ENCODE results near the gene BNIPL. TPM values are rescaled to one million over a fixed set of nuclear protein-coding genes. Genes with fewer than 3 reads are reported as not detected.
A peak's percentile ranks its signal among the peaks of the same experiment; 100 is the strongest.

The BNIPL gene
- total RNA-seq, 1 donor from 2014 or later = 8.2 TPM

DNA sequence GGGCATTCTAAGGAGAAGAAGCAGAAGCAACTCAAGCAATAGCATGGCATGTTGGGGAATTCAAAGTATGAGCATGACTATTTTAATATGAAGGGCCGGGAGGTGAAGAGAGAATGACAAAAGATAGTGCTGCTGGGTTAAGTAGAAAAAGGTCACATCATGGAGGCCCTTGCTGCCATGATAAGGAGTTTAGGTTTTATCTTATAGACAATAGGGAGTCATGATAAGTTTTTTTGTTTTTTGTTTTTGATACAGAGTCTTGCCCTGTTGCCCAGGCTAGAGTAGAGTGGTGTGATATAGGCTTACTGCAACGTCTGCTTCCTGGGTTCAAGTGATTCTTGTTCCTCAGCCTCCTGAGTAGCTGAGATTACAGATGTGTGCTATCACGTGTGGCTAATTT lies 3.1 kb downstream of the BNIPL start:
- DNase-seq = no peak
- Histone ChIP-seq H3K9me3 (no peaks in the 10 kb centered on the region), H3K36me3 (peaks cover 6% of the 10 kb centered on the region), H3K4me3 (no peak overlapping the region), H3K27me3 (ENCODE audit: low read depth) (no peaks in the 10 kb centered on the region), H3K4me1 (no peaks in the 10 kb centered on the region), H3K27ac (no peak overlapping the region)
- intact Hi-C loops (cut with DNase I) = no loop called here
- ATAC-seq = no peak
- TF ChIP-seq, protein P1, sequence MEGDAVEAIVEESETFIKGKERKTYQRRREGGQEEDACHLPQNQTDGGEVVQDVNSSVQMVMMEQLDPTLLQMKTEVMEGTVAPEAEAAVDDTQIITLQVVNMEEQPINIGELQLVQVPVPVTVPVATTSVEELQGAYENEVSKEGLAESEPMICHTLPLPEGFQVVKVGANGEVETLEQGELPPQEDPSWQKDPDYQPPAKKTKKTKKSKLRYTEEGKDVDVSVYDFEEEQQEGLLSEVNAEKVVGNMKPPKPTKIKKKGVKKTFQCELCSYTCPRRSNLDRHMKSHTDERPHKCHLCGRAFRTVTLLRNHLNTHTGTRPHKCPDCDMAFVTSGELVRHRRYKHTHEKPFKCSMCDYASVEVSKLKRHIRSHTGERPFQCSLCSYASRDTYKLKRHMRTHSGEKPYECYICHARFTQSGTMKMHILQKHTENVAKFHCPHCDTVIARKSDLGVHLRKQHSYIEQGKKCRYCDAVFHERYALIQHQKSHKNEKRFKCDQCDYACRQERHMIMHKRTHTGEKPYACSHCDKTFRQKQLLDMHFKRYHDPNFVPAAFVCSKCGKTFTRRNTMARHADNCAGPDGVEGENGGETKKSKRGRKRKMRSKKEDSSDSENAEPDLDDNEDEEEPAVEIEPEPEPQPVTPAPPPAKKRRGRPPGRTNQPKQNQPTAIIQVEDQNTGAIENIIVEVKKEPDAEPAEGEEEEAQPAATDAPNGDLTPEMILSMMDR (IDR thresholded peaks at IDR 0.05) = no peak

DNA sequence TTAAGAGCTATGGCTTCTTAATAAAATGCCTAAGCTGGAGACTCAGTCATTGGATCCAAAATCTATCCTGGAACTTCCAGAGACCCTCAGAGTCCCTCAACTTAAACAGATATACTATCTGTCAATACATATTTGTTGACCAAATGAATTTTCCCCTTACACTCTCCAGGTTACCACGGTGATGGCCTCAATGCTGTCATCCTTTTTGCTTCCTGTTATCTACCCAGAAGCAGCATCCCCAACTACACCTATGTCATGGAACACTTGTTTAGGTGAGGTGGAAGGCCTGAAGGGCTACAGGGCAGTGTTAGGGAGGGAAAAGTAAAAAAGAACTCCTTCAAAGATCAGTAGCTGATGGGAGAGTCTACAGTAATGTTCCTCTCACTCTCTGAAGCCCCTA lies 6.8 kb downstream of the BNIPL start:
- H3K9me3 ChIP-seq = no peaks in the 10 kb centered on the region
- no peaks in the 10 kb centered on the region for H3K36me3 ChIP-seq
- no peak for ATAC-seq
- DNase-seq = no peak
- TF ChIP-seq, protein P1 (IDR thresholded peaks at IDR 0.05) = no peak
- H3K4me1 ChIP-seq = peaks cover 8% of the 10 kb centered on the region
- intact Hi-C loops (cut with DNase I) = no loop called here
- no peaks in the 10 kb centered on the region for H3K27me3 ChIP-seq (ENCODE audit: low read depth)
- no peak overlapping the region for H3K4me3 ChIP-seq
- no peak overlapping the region for H3K27ac ChIP-seq

DNA sequence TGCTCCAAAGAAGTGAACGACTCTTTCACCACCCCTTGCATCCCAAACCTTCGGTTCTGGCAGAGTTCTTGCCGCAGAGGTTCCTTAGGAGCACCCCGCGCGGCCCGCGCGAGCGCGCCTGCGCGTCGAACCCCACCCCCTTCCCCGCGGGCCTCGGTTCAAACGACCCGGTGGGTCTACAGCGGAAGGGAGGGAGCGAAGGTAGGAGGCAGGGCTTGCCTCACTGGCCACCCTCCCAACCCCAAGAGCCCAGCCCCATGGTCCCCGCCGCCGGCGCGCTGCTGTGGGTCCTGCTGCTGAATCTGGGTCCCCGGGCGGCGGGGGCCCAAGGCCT lies 11.2 kb downstream of the BNIPL start, which contains the start of gene C1orf56:
TSS of gene C1orf56 (plus strand) at position 161 of the 334 bp plus-strand sequence. CDS start at position 258, 97 bp downstream.
- peak; percentile 90 for ATAC-seq
- TF ChIP-seq, protein P1 (IDR thresholded peaks at IDR 0.05) = no peak
- Histone ChIP-seq H3K9me3 (no peaks in the 10 kb centered on the region), H3K36me3 (peaks cover 17% of the 10 kb centered on the region), H3K27me3 (ENCODE audit: low read depth) (no peaks in the 10 kb centered on the region), H3K27ac (peak within 1 kb of the TSS; percentile 76), H3K4me3 (peak within 1 kb of the TSS; percentile 83), H3K4me1 (peaks cover 21% of the 10 kb centered on the region)
- DNase-seq = peak; percentile 71
- intact Hi-C loops (cut with DNase I) = no loop called here

DNA sequence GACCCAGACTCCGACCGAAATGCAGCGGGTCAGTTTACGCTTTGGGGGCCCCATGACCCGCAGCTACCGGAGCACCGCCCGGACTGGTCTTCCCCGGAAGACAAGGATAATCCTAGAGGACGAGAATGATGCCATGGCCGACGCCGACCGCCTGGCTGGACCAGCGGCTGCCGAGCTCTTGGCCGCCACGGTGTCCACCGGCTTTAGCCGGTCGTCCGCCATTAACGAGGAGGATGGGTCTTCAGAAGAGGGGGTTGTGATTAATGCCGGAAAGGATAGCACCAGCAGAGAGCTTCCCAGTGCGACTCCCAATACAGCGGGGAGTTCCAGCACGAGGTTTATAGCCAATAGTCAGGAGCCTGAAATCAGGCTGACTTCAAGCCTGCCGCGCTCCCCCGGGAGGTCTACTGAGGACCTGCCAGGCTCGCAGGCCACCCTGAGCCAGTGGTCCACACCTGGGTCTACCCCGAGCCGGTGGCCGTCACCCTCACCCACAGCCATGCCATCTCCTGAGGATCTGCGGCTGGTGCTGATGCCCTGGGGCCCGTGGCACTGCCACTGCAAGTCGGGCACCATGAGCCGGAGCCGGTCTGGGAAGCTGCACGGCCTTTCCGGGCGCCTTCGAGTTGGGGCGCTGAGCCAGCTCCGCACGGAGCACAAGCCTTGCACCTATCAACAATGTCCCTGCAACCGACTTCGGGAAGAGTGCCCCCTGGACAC lies 11.7 kb downstream of the BNIPL start:
- Histone ChIP-seq H3K4me1 (peaks cover 21% of the 10 kb centered on the region), H3K27me3 (ENCODE audit: low read depth) (no peaks in the 10 kb centered on the region), H3K36me3 (peaks cover 22% of the 10 kb centered on the region), H3K4me3 (peak overlapping the region; percentile 83), H3K9me3 (no peaks in the 10 kb centered on the region), H3K27ac (peak overlapping the region; percentile 76)
- ATAC-seq (peak; percentile 85 to 90), DNase-seq (peak; percentile 77)
- intact Hi-C loops (cut with DNase I) = no loop called here
- TF ChIP-seq, protein P1 (IDR thresholded peaks at IDR 0.05) = peak; percentile 50

DNA sequence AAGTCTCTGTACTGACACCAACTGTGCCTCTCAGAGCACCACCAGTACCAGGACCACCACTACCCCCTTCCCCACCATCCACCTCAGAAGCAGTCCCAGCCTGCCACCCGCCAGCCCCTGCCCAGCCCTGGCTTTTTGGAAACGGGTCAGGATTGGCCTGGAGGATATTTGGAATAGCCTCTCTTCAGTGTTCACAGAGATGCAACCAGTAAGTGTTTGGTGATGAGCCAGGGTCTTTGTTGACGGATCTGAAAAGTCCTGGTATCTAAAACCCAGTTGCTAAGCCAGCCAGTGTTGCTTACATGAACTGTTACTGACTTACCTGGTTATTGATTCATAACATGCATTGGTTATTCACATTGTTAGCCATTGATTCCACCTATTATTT lies 12.3 kb downstream of the BNIPL start:
- DNase-seq (no peak), ATAC-seq (no peak)
- Histone ChIP-seq H3K4me3 (peak overlapping the region; percentile 83), H3K4me1 (peaks cover 21% of the 10 kb centered on the region), H3K36me3 (peaks cover 27% of the 10 kb centered on the region), H3K9me3 (no peaks in the 10 kb centered on the region), H3K27me3 (ENCODE audit: low read depth) (no peaks in the 10 kb centered on the region), H3K27ac (peak overlapping the region; percentile 76)
- intact Hi-C loops (cut with DNase I) = no loop called here
- TF ChIP-seq, protein P1 (IDR thresholded peaks at IDR 0.05) = no peak
